MCF 10A (cell line): ENCODE results near the gene IGFBP1. TPM values are rescaled to one million over a fixed set of nuclear protein-coding genes. Genes with fewer than 3 reads are reported as not detected.
"Not testable (repeated sequence)": the region's sequence is repeated elsewhere in the genome, so short reads cannot be mapped to it uniquely, and the experiment has no call there.

Experiments used
- Bru-seq: library from RNA; stranded (reverse); fragments of 400-500 nt; gene quantifications from one replicate; lab custom pipeline; 2021; lab: Mats Ljungman, UMichigan
- BruChase-seq, 2 experiments: library from RNA; stranded (reverse); fragments of 400-500 nt; gene quantifications; one replicate each; lab custom pipeline; 2021; lab: Mats Ljungman, UMichigan
- BruUV-seq: library from RNA; stranded (reverse); fragments of 400-500 nt; replicated peaks from 2 replicates; lab custom pipeline; 2021; lab: Mats Ljungman, UMichigan
- CTCF ChIA-PET: fragments of 300-600 bp; sonication (Branson Sonifier 250); formaldehyde crosslinking; extraction: SDS; loops from one replicate; lab custom pipeline; 2021; ENCODE audit warnings: antibody characterized with exemption, inconsistent platforms; lab: Yijun Ruan, JAX
- POLR2A ChIA-PET: fragments of 300-600, 350-650 bp; sonication (Branson Sonifier 250); formaldehyde crosslinking; extraction: SDS; loops from one replicate; lab custom pipeline; 2020; ENCODE audit warnings: antibody characterized with exemption, inconsistent platforms; lab: Yijun Ruan, JAX
- DNase-seq: peaks from one replicate; pipeline ENCODE4 v3.0.0-alpha.2; 2018; ENCODE audit not compliant: unreplicated experiment
- H3K27ac Mint-ChIP-seq: one replicate; pipeline ENCODE4 v1.8.0; 2022; ENCODE audit warnings: mild to moderate bottlenecking, low read depth, mixed read lengths; ENCODE audit not compliant: unreplicated experiment
- H3K27me3 Mint-ChIP-seq: one replicate; pipeline ENCODE4 v1.8.0; 2022; ENCODE audit warnings: mixed read lengths; ENCODE audit not compliant: insufficient read depth, unreplicated experiment
- H3K36me3 Mint-ChIP-seq: one replicate; pipeline ENCODE4 v1.8.0; 2022; ENCODE audit warnings: mild to moderate bottlenecking, moderate library complexity, mixed read lengths; ENCODE audit not compliant: insufficient read depth, unreplicated experiment
- H3K4me1 Mint-ChIP-seq: one replicate; pipeline ENCODE4 v1.8.0; 2022; ENCODE audit warnings: mixed read lengths; ENCODE audit not compliant: insufficient read depth, unreplicated experiment
- H3K4me3 Mint-ChIP-seq: one replicate; pipeline ENCODE4 v1.8.0; 2022; ENCODE audit warnings: mild to moderate bottlenecking, moderate library complexity, mixed read lengths; ENCODE audit not compliant: unreplicated experiment
- H3K9me3 Mint-ChIP-seq: one replicate; pipeline ENCODE4 v1.8.0; 2022; ENCODE audit warnings: mixed read lengths; ENCODE audit not compliant: unreplicated experiment
- CTCF ChIP-seq: fragments of 200-600 bp; IDR thresholded peaks from one replicate; pipeline ENCODE4 v1.8.0; 2022; ENCODE audit warnings: antibody characterized with exemption, mild to moderate bottlenecking; ENCODE audit not compliant: unreplicated experiment
- intact Hi-C: fragments of 100-400 bp; cut with micrococcal nuclease; formaldehyde crosslinking; loops from 2 replicates; pipeline ENCODE4 v1.14.1; 2022
- long read RNA-seq: library from polyadenylated mRNA; stranded (forward); transcript quantifications from one replicate; pipeline ENCODE4 v2.0.0, GENCODE V29; 2022
- total RNA-seq: library from RNA; stranded (reverse); gene quantifications from 2 replicates; pipeline ENCODE4 v1.2.3, GENCODE V29; 2022

IGFBP1 gene
- total RNA-seq (not detected in 2 replicates), Bru-seq, nascent RNA (percentile 20 among the genes with signal in this experiment), BruChase-seq, experiment 1, labeled RNA remaining after a 6-hour chase (percentile 13 among the genes with signal in this experiment), BruChase-seq, experiment 2, labeled RNA remaining after a 2-hour chase (percentile 11 among the genes with signal in this experiment)
- long read RNA-seq: 0 reads

DNA sequence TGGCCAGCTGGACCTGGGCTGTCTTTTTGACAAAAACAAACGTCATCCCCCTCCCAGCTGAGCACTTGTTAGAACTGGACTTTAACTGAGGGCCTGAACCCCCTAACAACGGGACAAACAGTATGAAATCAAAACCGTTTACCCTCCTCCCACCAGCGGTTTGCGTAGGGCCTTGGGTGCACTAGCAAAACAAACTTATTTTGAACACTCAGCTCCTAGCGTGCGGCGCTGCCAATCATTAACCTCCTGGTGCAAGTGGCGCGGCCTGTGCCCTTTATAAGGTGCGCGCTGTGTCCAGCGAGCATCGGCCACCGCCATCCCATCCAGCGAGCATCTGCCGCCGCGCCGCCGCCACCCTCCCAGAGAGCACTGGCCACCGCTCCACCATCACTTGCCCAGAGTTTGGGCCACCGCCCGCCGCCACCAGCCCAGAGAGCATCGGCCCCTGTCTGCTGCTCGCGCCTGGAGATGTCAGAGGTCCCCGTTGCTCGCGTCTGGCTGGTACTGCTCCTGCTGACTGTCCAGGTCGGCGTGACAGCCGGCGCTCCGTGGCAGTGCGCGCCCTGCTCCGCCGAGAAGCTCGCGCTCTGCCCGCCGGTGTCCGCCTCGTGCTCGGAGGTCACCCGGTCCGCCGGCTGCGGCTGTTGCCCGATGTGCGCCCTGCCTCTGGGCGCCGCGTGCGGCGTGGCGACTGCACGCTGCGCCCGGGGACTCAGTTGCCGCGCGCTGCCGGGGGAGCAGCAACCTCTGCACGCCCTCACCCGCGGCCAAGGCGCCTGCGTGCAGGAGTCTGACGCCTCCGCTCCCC, at the start of gene IGFBP1:
Gene IGFBP1 (plus strand): TSS at position 304 of the 808 bp plus-strand sequence. CDS start 165 bp downstream, at position 469.
- intact Hi-C loops: no loop called here
- Mint-ChIP-seq H3K4me1 (peaks cover 35% of the 10 kb centered on the region), H3K36me3 (no peaks in the 10 kb centered on the region), H3K27ac (peak within 1 kb of the TSS; percentile 63), H3K9me3 (no peaks in the 10 kb centered on the region), H3K27me3 (no peaks in the 10 kb centered on the region), H3K4me3 (no peak within 1 kb of the TSS)
- TF ChIP-seq CTCF: no peak
- DNase-seq: no peak
- no TSS peak for BruUV-seq
- POLR2A ChIA-PET: no interaction called here
- CTCF ChIA-PET: interaction anchor here (0.6 to 1.3 kb wide), 4 partner anchors 14 to 1293 kb away, joined by 3 to 4 read pairs (median 3); no protein-coding TSS in a partner anchor

- H3K36me3 Mint-ChIP-seq, H3K9me3 Mint-ChIP-seq, CTCF ChIA-PET, DNase-seq, intact Hi-C loops, BruUV-seq, H3K27me3 Mint-ChIP-seq, H3K4me1 Mint-ChIP-seq, POLR2A ChIA-PET, H3K4me3 Mint-ChIP-seq, H3K27ac Mint-ChIP-seq: not testable (repeated sequence)
These were observed 49.4 kb upstream of the IGFBP1 start for GRCh38 chr7:45838852-45839251.

DNA sequence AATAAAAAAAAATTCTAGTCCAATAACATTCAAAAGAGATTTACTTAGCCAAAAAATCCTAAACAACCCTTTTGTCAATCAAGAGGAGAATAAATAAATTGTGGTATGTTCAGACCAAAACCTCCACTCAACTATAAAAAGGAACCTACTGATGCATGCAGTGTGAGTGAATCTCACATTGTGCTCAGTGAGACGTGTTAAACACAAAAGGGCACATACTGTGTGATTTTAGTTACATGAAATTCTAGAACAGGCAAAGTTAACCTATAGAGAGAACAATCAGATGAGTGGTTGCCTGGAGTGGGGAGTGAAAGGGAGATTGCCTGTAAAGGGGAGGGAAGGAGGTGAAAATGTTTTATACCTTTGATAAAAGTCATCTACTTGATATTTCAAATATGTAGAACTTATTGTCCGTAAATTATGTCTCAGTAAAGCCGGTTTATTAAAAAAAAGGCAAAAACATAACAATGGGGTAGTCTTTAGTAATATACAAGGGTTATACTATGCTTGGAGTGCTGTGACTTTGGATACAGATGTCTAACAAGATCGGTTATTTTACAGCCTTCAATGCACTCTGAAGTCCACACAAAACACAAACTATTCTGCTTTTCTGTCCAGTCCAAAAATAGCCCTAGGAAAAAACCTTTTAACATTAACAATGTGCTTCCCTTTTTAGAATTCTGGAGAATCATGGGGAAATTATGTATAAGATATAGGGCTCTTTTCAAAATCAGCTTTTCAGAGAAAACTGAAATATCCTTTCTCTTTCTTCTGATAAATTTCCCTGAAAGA, 46.2 kb upstream of the IGFBP1 start:
- H3K27ac Mint-ChIP-seq, H3K9me3 Mint-ChIP-seq, H3K36me3 Mint-ChIP-seq, POLR2A ChIA-PET, H3K4me1 Mint-ChIP-seq, H3K27me3 Mint-ChIP-seq, BruUV-seq, DNase-seq, CTCF ChIA-PET, intact Hi-C loops, H3K4me3 Mint-ChIP-seq: not testable (repeated sequence)

DNA sequence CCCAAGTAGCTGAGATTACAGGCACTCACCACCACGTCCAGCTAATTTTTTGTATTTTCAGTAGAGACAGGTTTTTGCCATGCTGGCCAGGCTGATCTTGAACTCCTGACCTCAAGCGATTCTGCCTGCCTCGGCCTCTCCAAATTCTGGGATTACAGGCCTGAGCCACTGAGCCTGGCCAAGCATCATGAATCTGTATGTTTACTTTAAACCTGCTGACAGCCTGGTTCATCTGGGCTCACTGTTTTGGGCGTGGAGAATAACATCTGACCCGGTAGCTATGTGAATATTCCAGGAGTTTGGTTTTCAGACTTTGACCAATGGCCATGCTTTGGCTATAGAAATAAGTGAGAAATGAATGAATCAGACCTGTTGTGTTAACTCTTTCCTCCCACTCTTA, 41.8 kb upstream of the IGFBP1 start:
- H3K27me3 Mint-ChIP-seq, POLR2A ChIA-PET, H3K9me3 Mint-ChIP-seq, CTCF ChIA-PET, H3K4me1 Mint-ChIP-seq, BruUV-seq, intact Hi-C loops, H3K36me3 Mint-ChIP-seq, DNase-seq, H3K4me3 Mint-ChIP-seq, H3K27ac Mint-ChIP-seq: not testable (repeated sequence)

GRCh38 chr7:45848734-45849133, 39.6 kb upstream of the IGFBP1 start:
- intact Hi-C loops, BruUV-seq, H3K9me3 Mint-ChIP-seq, H3K27ac Mint-ChIP-seq, H3K4me3 Mint-ChIP-seq, H3K27me3 Mint-ChIP-seq, POLR2A ChIA-PET, H3K36me3 Mint-ChIP-seq, DNase-seq, H3K4me1 Mint-ChIP-seq: not testable (repeated sequence)
- CTCF ChIA-PET: interaction anchor here (0.7 kb wide), 1 partner anchor 697 kb away, joined by 3 read pairs; no protein-coding TSS in a partner anchor

GRCh38 chr7:45852984-45853383, 35.3 kb upstream of the IGFBP1 start:
- H3K4me3 Mint-ChIP-seq, H3K4me1 Mint-ChIP-seq, H3K27me3 Mint-ChIP-seq, POLR2A ChIA-PET, DNase-seq, CTCF ChIA-PET, H3K9me3 Mint-ChIP-seq, H3K36me3 Mint-ChIP-seq, H3K27ac Mint-ChIP-seq, BruUV-seq: not testable (repeated sequence)
- intact Hi-C loops: loop anchor here (5.0 kb wide), 1 partner anchor 86 kb away; no protein-coding TSS in a partner anchor

GRCh38 chr7:45853491-45853890, 34.8 kb upstream of the IGFBP1 start:
- H3K27ac Mint-ChIP-seq, DNase-seq, H3K4me1 Mint-ChIP-seq, H3K36me3 Mint-ChIP-seq, POLR2A ChIA-PET, H3K9me3 Mint-ChIP-seq, H3K4me3 Mint-ChIP-seq, BruUV-seq, H3K27me3 Mint-ChIP-seq: not testable (repeated sequence)
- CTCF ChIA-PET: interaction anchor here (0.7 to 1.7 kb wide), 4 partner anchors 70 to 698 kb away, joined by 3 to 8 read pairs (median 4); no protein-coding TSS in a partner anchor
- intact Hi-C loops: loop anchor here (5.0 kb wide), 1 partner anchor 86 kb away; no protein-coding TSS in a partner anchor

- H3K27ac Mint-ChIP-seq, H3K4me1 Mint-ChIP-seq, POLR2A ChIA-PET, DNase-seq, intact Hi-C loops, BruUV-seq, H3K4me3 Mint-ChIP-seq, H3K9me3 Mint-ChIP-seq, H3K36me3 Mint-ChIP-seq: not testable (repeated sequence)
- CTCF ChIA-PET: interaction anchor here (0.8 kb wide), 2 partner anchors 13 to 121 kb away, joined by 3 read pairs; no protein-coding TSS in a partner anchor
- peaks cover 15% of the 10 kb centered on the region for H3K27me3 Mint-ChIP-seq
These were observed 32.6 kb upstream of the IGFBP1 start for GRCh38 chr7:45855680-45856079.
